HG03354 (cell line): ENCODE data around the gene FNTB.
A peak's percentile ranks its signal among the peaks of the same experiment; 100 is the strongest.

Experiments used
- ATAC-seq: cut with Tn5 transposase; IDR thresholded peaks from one replicate; pipeline ENCODE4 v1.9.1; 2021; ENCODE audit warnings: mild to moderate bottlenecking; ENCODE audit not compliant: unreplicated experiment, poor library complexity, severe bottlenecking

FNTB gene

DNA sequence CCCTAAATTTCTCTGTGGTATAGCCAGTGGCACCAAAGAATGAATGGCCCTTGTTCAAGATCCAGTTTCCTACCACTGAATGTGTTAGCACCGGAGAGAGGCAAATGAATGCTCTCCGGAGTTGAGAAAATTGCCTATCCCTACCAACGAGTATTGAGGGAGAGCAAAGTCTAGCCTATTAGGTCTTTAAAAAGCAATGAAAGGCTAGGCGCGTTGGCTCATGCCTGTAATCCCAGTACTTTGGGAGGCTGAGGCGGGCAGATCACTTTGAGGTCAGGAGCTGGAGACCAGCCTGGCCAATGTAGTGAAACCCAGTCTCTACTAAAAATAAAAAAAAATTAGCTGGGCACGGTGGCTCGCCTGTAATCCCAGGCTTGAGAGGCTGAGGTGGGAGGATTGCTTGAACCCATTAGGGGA is 13.7 kb upstream of the FNTB start:
- ATAC-seq, result no peak

GRCh38 chr14:64973826-64974225 is 12.9 kb upstream of the FNTB start:
- no peak for ATAC-seq

DNA sequence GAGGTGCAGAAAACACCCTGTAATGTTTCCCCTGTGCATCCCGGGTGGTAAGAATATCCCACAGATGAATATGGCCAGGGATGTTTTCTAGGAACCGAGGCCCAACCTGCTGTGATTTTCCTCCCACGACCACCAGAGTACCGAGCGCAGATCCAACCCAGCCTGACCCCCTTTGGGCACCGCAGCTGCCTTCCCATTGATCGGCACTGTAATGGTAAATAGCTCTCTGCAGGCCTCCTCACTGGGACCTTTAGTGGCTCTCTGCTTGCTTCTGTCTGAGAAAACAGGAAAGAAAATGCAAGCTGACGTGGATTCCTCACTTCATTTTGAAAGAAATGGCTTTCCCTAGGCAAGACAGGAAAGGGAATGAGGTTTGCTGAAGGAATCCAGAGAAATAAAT is 12.1 kb upstream of the FNTB start:
- no peak for ATAC-seq

- no peak for ATAC-seq
Measured at GRCh38 chr14:64979336-64980074, 7.2 kb upstream of the FNTB start.

DNA sequence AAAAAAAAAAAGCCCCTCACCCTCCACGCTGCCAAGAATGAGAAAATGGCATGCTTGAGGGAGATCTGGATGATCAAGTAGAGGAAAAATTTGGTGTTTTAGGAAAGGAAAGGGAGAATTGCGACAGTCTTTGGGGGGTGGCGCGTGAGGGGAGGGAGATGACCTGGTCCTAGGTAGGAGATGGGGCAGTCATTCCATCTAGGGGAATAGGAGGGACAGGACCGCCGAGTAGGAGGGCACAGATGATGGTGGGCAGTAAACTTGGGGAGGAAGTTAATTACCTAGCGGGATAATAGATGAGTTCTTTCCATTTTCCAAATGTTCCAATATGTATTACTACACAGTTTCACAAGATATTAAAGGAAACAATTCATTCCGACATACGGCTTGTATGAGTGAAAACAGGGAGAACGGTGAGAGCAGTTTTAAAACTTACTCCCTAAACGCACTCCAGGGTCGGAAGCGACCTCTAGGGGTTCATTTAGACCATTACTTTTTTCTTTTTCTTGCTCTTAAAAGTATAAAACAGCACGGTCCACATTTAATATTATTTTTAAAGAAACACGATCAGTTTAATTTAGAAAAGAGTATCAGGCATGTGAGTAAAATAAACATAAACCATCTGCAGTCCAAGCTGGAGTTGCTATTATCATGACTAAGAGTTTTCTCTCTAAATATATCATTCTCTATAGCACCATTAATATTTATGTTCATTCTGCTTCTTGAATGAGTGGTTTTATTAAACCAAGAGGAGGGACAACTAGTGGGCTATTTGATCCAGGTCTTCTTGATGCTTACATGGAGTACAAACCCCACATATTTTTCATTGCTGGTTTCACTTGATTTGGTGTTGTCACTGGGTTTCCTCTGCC is 3.0 kb upstream of the FNTB start:
- no peak for ATAC-seq

DNA sequence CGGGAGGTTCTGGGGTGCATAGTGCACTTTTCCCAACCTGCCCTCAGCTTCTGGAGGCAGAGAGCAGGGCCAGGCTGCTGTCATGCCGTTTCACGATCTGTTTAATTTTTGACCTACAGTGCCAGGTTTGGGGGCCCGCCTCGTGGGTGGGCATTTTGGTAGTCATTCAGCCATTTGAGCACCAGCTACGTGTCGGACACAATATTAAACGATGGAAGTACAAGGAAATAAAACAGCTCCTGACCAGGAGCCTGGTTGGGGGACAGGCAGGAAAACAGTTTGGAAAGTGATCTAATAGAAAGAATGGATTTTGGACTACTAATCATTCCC is 708 bp downstream of the FNTB start:
- peak; percentile 8 for ATAC-seq

DNA sequence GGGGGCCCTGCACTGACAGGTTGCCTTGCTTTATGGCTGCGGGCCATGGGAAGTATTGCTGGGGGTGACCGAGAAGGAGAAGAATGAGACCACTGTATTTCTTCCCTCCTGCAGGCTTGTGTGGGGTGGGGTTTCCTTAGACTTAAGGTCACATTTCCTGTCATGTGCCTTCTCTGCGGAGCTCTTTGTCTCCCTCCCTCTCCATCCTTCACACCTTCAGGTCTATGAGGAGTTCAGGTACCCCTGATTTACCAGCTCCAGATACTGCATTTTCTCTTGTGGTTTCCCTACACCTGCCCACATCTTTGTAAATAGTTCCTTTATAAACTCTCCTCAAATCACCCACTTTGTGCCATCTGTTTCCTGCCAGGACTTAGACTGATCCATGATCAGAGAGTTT is 3.6 kb downstream of the FNTB start:
- ATAC-seq, result no peak

GRCh38 chr14:64990939-64991338 is 4.2 kb downstream of the FNTB start:
- ATAC-seq, result no peak

GRCh38 chr14:64992328-64992885 is 5.7 kb downstream of the FNTB start:
- no peak for ATAC-seq

- no peak for ATAC-seq
Measured at GRCh38 chr14:64993266-64993930, 6.7 kb downstream of the FNTB start.

GRCh38 chr14:64994540-64994939 is 7.8 kb downstream of the FNTB start:
- ATAC-seq, result no peak

GRCh38 chr14:64995291-64995690 is 8.6 kb downstream of the FNTB start:
- no peak for ATAC-seq

DNA sequence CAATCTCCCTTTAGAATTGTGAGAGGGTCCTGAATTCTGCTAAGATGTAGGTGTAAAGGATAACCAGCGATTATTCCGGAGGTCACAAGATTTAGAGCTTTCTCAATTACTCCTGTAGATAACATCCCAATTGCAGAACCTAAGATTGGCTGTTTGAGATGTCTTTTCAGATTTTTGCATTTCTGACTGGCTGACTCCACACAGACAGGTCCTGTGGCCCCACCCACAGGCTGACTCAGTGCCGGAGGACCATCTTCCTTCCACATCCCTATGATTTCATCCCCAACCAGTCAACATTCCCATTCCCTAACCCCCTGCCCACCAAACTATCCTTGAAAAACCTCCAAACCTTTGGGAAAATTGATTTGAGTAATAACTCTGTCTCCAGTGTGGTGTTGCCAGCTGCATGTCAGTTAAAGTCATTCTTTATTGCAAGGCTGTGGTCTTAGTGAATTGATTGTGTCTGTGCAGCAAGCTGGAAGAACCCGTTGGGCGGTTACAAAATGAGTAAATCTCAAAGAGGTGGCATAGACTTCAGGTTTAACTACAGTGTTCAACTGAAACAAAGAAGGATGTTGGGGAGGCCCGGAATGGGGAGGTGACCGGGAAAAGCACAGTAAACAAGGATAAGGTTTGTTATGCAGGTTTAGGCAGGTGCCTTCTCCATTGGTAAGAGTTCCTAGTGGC is 10.6 kb downstream of the FNTB start:
- ATAC-seq, result no peak

DNA sequence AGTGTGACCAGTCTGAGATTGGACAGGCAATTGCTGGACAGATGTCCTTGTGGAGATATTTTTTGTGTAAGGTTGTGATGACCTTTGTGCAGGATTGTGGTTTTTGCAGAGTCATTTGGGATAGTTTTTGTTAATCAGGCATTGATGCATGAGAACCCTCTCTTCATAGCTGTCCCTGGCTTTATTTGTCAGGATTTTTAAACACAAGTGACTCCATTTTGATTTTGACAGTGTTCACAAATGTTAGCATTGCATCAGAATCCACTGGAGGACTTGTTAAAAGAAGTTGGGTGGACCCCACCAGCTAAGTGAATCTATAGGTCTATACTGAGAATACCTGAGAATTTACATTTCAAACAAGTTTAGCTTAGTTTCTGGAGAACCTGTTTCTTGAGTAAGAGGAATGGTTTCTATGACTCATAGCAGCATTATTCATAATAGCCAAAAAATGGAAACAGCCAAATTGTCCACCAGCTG is 11.8 kb downstream of the FNTB start:
- ATAC-seq, result peak; percentile 42

DNA sequence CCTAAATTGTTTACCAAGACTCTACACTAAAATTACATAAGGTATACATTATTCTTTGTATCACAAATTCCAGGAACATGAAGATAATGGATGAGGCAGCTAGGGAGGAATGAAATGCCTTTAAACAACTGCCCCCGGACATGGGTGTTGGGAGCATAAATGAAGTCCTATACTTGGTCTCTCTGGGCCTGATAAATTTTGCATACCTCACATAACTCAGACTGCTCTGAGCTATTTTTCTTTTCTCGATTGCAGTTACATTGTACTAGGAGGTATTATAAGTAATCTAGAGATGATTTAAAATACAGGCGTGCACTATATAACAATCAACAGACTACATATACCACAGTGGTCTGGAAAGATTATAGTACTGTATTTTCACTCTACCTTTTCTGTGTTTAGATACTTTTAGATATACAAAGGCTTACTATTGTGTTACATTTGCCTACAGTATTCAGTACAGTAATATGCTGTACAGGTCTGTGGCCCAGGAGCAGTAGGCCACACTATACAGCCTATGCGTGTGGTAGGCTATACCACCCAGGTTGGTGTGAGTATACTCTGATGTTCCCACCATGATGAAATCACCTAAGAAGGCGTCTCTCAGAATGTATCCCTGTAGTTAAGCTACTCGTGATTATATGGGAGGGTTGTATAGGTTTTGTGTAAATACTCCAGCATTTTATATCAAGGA is 14.3 kb downstream of the FNTB start:
- ATAC-seq, result no peak

DNA sequence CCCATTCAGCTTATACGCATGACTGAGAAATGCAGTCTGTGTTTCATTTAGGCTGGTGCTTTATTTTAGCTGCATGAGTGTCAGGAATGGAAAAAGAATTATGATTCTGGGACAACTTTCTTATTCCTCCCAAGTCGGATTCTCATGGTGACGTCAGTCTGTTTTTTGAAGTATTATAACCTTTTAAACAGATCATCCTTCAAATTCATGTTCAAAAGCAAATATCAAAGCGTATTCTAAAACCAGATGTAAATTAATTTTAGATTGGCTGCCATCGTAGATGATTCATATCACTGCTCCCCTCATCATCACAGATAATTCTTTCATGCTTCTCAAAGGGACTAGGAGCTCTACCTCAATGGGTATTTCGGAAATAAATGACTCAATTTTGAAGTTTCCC is 15.0 kb downstream of the FNTB start:
- no peak for ATAC-seq

DNA sequence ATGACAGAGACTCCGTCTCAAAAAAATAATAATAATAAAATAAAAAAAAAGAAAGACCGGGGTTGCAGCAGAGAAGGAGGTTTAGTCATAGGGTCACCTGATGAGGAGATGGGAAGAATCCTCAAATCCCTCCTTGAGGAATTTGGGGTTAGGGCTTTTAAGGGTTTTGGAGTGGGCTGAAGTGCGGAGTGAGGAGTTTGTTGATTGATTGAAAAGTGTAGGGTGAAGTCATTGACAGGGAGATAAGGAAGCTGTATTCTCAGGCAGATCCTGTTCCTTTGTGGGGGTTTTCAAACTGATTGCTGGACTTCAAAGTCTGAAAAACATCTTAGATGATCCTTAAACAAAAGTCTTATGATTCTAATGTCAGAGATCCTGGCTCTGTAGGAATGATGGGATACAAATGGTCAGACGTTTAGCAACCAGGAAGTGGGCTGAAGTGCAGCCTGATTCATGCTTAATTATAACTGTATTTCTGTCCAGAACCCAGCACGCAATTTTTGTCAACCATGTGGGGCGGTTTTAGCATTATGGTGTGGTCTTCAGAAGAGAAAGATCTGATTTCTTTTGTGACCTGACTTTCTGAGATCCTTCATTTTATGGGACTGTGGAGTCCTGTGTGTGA is 16.0 kb downstream of the FNTB start:
- ATAC-seq, result no peak

GRCh38 chr14:65003394-65003793 is 16.7 kb downstream of the FNTB start:
- ATAC-seq, result peak; percentile 43

- no peak for ATAC-seq
Measured at GRCh38 chr14:65006261-65006721, 19.6 kb downstream of the FNTB start.
